HCT116 (cell line): Measurements from ENCODE around the gene NCF2. TPM values are rescaled to one million over a fixed set of nuclear protein-coding genes. Genes with fewer than 3 reads are reported as not detected.

Experiments
- ATAC-seq: fragments of 200-7000 bp; cut with Tn5 transposase; 2 replicates; pipeline ENCODE4 v1.9.1; 2020; ENCODE audit warnings: mild to moderate bottlenecking, moderate library complexity
- BruUV-seq: library from RNA; stranded (reverse); fragments of 400-500 nt; replicated peaks from 2 replicates; lab custom pipeline; 2021; lab: Mats Ljungman, UMichigan
- CTCF ChIA-PET: fragments of 300-600 bp; sonication (Branson Sonifier 250); formaldehyde crosslinking; loops from one replicate; lab custom pipeline; 2021; ENCODE audit warnings: antibody characterized with exemption; lab: Charles Lee
- POLR2A ChIA-PET: fragments of 300-600, 350-600 bp; sonication (Branson Sonifier 250); formaldehyde crosslinking; loops from one replicate; lab custom pipeline; 2021; ENCODE audit warnings: antibody characterized with exemption; lab: Charles Lee
- RAD21 ChIA-PET, 2 experiments: fragments of 300-600 bp; sonication (Branson Sonifier 250); formaldehyde crosslinking; loops; one replicate each; lab custom pipeline; 2023; ENCODE audit warnings: low total read pairs in 2 of 2; ENCODE audit not compliant: uncharacterized antibody in 2 of 2, unreplicated experiment in 2 of 2, low non-redundant PET in 1 of 2; lab: Charles Lee
- DNase-seq: peaks from one replicate; pipeline ENCODE4 v3.0.0-alpha.2; 2010; ENCODE audit warnings: low read depth, low spot score
- H2AFZ ChIP-seq: fragments of 200-600 bp; shearing (Covaris generic), sonication (generic); 2 replicates; pipeline ENCODE4 v1.6.1; 2017; ENCODE audit warnings: low read depth, mixed run types, mixed read lengths, antibody characterized with exemption, low read length; ENCODE audit not compliant: poor library complexity, severe bottlenecking
- H3K27ac ChIP-seq: 2 replicates; pipeline ENCODE4 v1.5.1; 2012; ENCODE audit warnings: low read depth, low read length
- H3K27me3 ChIP-seq: fragments of 200-600 bp; sonication (generic); 2 replicates; pipeline ENCODE4 v1.6.1; 2016; ENCODE audit warnings: mixed run types, low read length, mixed read lengths; ENCODE audit not compliant: insufficient read depth
- H3K36me3 ChIP-seq, 2 experiments: fragments of 200-500 bp in 1 of 2; fragments of 200-600 bp in 1 of 2; sonication (Bioruptor generic) in 1 of 2; sonication (generic) in 1 of 2; 2 replicates each; pipeline versions ENCODE4 v1.5.1 to v1.6.1; 2014 to 2016; ENCODE audit warnings: low read length in 2 of 2, inconsistent platforms in 1 of 2, mixed read lengths in 1 of 2, mixed run types in 1 of 2; ENCODE audit not compliant: insufficient read depth in 2 of 2, control insufficient read depth in 1 of 2
- H3K4me1 ChIP-seq, 2 experiments: fragments of 200-600 bp in 1 of 2; sonication (generic) in 1 of 2; 2 replicates each; pipeline versions ENCODE4 v1.5.1 to v1.6.1; 2012 to 2017; ENCODE audit warnings: low read length in 2 of 2, inconsistent platforms in 1 of 2, mild to moderate bottlenecking in 1 of 2, mixed read lengths in 1 of 2, mixed run types in 1 of 2, moderate library complexity in 1 of 2; ENCODE audit not compliant: insufficient read depth in 2 of 2, control insufficient read depth in 1 of 2
- H3K4me2 ChIP-seq: fragments of 200-600 bp; sonication (generic); 2 replicates; pipeline ENCODE4 v1.6.1; 2017; ENCODE audit warnings: mixed run types, low read length, mixed read lengths
- H3K4me3 ChIP-seq, 2 experiments: fragments of 200-600 bp in 1 of 2; sonication (generic) in 1 of 2; replicated peaks in 1 of 2; 2 replicates each; pipeline ENCODE4 v1.5.1; 2011 to 2016; ENCODE audit warnings: low read length in 2 of 2, control low read depth in 1 of 2, low read depth in 1 of 2, mild to moderate bottlenecking in 1 of 2, mixed read lengths in 1 of 2, mixed run types in 1 of 2
- H3K79me2 ChIP-seq: fragments of 200-600 bp; sonication (generic); 2 replicates; pipeline ENCODE4 v1.6.1; 2017; ENCODE audit warnings: mild to moderate bottlenecking, mixed run types, low read length, moderate library complexity, mixed read lengths; ENCODE audit not compliant: insufficient read depth
- H3K9ac ChIP-seq: fragments of 200-600 bp; sonication (generic); 2 replicates; pipeline ENCODE4 v1.6.1; 2016; ENCODE audit warnings: low read length, mixed read lengths
- H3K9me2 ChIP-seq: fragments of 200-600 bp; sonication (generic), shearing (Covaris generic); 2 replicates; pipeline ENCODE4 v1.6.1; 2017; ENCODE audit warnings: mixed run types, mild to moderate bottlenecking, moderate library complexity; ENCODE audit not compliant: insufficient read depth
- H3K9me3 ChIP-seq, 2 experiments: fragments of 200-500 bp in 1 of 2; fragments of 200-600 bp in 1 of 2; sonication (Bioruptor generic) in 1 of 2; sonication (generic) in 1 of 2; 2 replicates each; pipeline ENCODE4 v1.6.1; 2014 to 2017; ENCODE audit warnings: low read length in 2 of 2, mixed read lengths in 2 of 2, inconsistent platforms in 1 of 2, low read depth in 1 of 2, mild to moderate bottlenecking in 1 of 2, mixed run types in 1 of 2, moderate library complexity in 1 of 2; ENCODE audit not compliant: control insufficient read depth in 1 of 2, insufficient read depth in 1 of 2
- H4K20me1 ChIP-seq: fragments of 200-600 bp; sonication (generic), shearing (Covaris generic); 2 replicates; pipeline ENCODE4 v1.6.1; 2017; ENCODE audit warnings: mixed run types, mild to moderate bottlenecking, moderate library complexity; ENCODE audit not compliant: insufficient read depth
- ATF3 ChIP-seq: IDR thresholded peaks from 2 replicates; pipeline ENCODE4 v1.6.1; 2012
- CBX3 ChIP-seq: IDR thresholded peaks from 2 replicates; pipeline ENCODE4 v1.6.1; 2012; ENCODE audit warnings: low read depth
- EGR1 ChIP-seq: IDR thresholded peaks from 2 replicates; pipeline ENCODE4 v1.6.1; 2012; ENCODE audit warnings: low read depth
- ELF1 ChIP-seq: IDR thresholded peaks from 2 replicates; pipeline ENCODE4 v1.6.1; 2012; ENCODE audit warnings: low read depth, borderline replicate concordance
- EZH2phosphoT487 ChIP-seq: fragments of 200-600 bp; IDR thresholded peaks from 2 replicates; pipeline ENCODE4 v1.6.1; 2018; ENCODE audit warnings: antibody characterized with exemption, borderline replicate concordance
- FOSL1 ChIP-seq: IDR thresholded peaks from 2 replicates; pipeline ENCODE4 v1.6.1; 2012; ENCODE audit warnings: low read depth
- JUND ChIP-seq: IDR thresholded peaks from 2 replicates; pipeline ENCODE4 v1.6.1; 2012
- MAX ChIP-seq: IDR thresholded peaks from 2 replicates; pipeline ENCODE4 v1.6.1; 2012
- POLR2A ChIP-seq: IDR thresholded peaks from 2 replicates; pipeline ENCODE4 v1.7.0; 2011; ENCODE audit warnings: borderline replicate concordance; ENCODE audit not compliant: insufficient read depth, insufficient read length; ENCODE audit errors: extremely low read depth
- POLR2AphosphoS5 ChIP-seq: IDR thresholded peaks from 2 replicates; pipeline ENCODE4 v1.6.1; 2011; ENCODE audit warnings: mild to moderate bottlenecking, low read depth, low read length, moderate library complexity
- RAD21 ChIP-seq: IDR thresholded peaks from 2 replicates; pipeline ENCODE4 v1.6.1; 2012; ENCODE audit warnings: low read depth, mild to moderate bottlenecking
- REST ChIP-seq: IDR thresholded peaks from 2 replicates; pipeline ENCODE4 v1.6.1; 2012; ENCODE audit warnings: low read depth
- SIN3A ChIP-seq: IDR thresholded peaks from 2 replicates; pipeline ENCODE4 v1.6.1; 2012; ENCODE audit warnings: low read depth
- SP1 ChIP-seq: IDR thresholded peaks from 2 replicates; pipeline ENCODE4 v1.6.1; 2012; ENCODE audit warnings: low read depth
- SRF ChIP-seq: IDR thresholded peaks from 2 replicates; pipeline ENCODE4 v1.6.1; 2012; ENCODE audit warnings: low read depth
- TCF7L2 ChIP-seq: IDR thresholded peaks from 2 replicates; pipeline ENCODE4 v1.7.0; 2011; ENCODE audit warnings: borderline replicate concordance, inconsistent platforms; ENCODE audit not compliant: insufficient read depth, insufficient read length; ENCODE audit errors: extremely low read depth
- YY1 ChIP-seq: IDR thresholded peaks from 2 replicates; pipeline ENCODE4 v1.6.1; 2011; ENCODE audit warnings: low read length, low read depth, moderate library complexity, mild to moderate bottlenecking; ENCODE audit not compliant: insufficient replicate concordance; ENCODE audit errors: extremely low read depth
- ZBTB33 ChIP-seq: IDR thresholded peaks from 2 replicates; pipeline ENCODE4 v1.6.1; 2011; ENCODE audit warnings: mild to moderate bottlenecking, low read length, moderate library complexity; ENCODE audit not compliant: insufficient replicate concordance; ENCODE audit errors: extremely low read depth
- ZNF274 ChIP-seq: fragments of 200-500 bp; sonication (Bioruptor generic); IDR thresholded peaks from 2 replicates; pipeline ENCODE4 v1.6.1; 2014; ENCODE audit warnings: mild to moderate bottlenecking, low read depth, low read length, inconsistent platforms
- intact Hi-C: fragments of 100-400 bp; cut with micrococcal nuclease; formaldehyde crosslinking; loops from 2 replicates; pipeline ENCODE4 v1.10.0; 2022
- total RNA-seq: library from RNA; stranded (reverse); gene quantifications from one replicate; pipeline ENCODE4 v1.2.1, GENCODE V29; 2021; ENCODE audit not compliant: unreplicated experiment

NCF2 gene
- total RNA-seq, 1 experiment from 2014 or later: 0.25 TPM

- ChIA-PET RAD21 (no interaction called here), CTCF (interaction anchor here (0.6 to 0.9 kb wide), 2 partner anchors 20 to 49 kb away, joined by 3 to 4 read pairs; no protein-coding TSS in a partner anchor), POLR2A (no interaction called here)
- H3K9ac ChIP-seq: peak within 1 kb of the TSS; percentile 71
- H3K9me3 ChIP-seq: no peaks in the 10 kb centered on the region
- H2AFZ ChIP-seq: peak within 1 kb of the TSS; percentile 88
- peak within 1 kb of the TSS; percentile 85 for H3K27ac ChIP-seq
- intact Hi-C loops: loop anchor here (2.0 to 5.0 kb wide), 3 partner anchors 163 to 415 kb away; partner anchors contain the start of genes SMG7 and TSEN15
- peak within 1 kb of the TSS; percentile 79 to 81 for H3K4me3 ChIP-seq
- peaks cover 6 to 22% of the 10 kb centered on the region in 2 experiments; a peak in 3 of 4 replicates for H3K4me1 ChIP-seq
- no peaks in the 10 kb centered on the region for H3K9me2 ChIP-seq
- H3K4me2 ChIP-seq: peak within 1 kb of the TSS; percentile 91
- peaks cover 36% of the 10 kb centered on the region for H3K79me2 ChIP-seq
- ATAC-seq: peak; percentile 94
- BruUV-seq: no TSS peak
- H3K27me3 ChIP-seq: no peaks in the 10 kb centered on the region
- peaks cover 5 to 6% of the 10 kb centered on the region in 2 experiments; a peak in 3 of 4 replicates for H3K36me3 ChIP-seq
- peaks cover 6% of the 10 kb centered on the region; the same call in 1 of the 2 replicates for H4K20me1 ChIP-seq
- DNase-seq: peak; percentile 92
- TF ChIP-seq ZBTB33 (no peak), SRF (no peak), EGR1 (peak; percentile 96), SP1 (peak; percentile 7; the same call in 1 of the 2 replicates), POLR2A (peak; percentile 86), CBX3 (no peak), JUND (no peak), REST (no peak), EZH2phosphoT487 (no peak), FOSL1 (no peak), RAD21 (no peak), ZNF274 (no peak), ELF1 (peak; percentile 62), YY1 (no peak), MAX (peak; percentile 82), POLR2AphosphoS5 (peak; percentile 91), ATF3 (no peak), TCF7L2 (no peak), SIN3A (peak; percentile 67; the same call in 1 of the 2 replicates)
Observed at GRCh38 chr1:183635606-183636333, 45.5 kb upstream of the NCF2 start, which contains the start of gene ARPC5. TSS of gene ARPC5 (minus strand) at chr1:183635783. CDS start at chr1:183635659, 124 bp downstream.
